ENCODE results near the gene MCM3AP. TPM values are rescaled to one million over a fixed set of nuclear protein-coding genes. Genes with fewer than 3 reads are reported as not detected.

Gene MCM3AP
- total RNA-seq, 2 experiments from 2014 or later = 109 to 166 TPM

DNA sequence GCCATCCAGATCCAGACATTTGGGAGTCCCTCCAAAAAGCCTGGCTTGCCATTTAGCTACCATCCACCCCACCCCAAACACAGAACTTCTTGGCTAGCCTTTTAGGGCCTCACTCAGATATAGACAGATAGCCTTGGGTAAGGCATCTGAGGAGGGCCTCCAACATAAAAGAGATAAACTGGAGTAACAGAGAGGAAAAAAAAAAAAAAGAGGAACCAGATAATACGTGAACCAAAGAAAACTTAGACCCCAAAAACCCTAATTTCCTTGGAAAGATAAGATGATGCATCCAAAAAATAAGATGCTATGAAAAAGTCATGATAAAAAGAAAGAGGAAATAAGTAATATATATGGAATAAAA lies 37.0 kb downstream of the MCM3AP start:
- DNase-seq (ENCODE audit: low spot score) = no peak
- H3K9me2 ChIP-seq (ENCODE audit: insufficient read depth, low read length) = no peaks in the 10 kb centered on the region
- intact Hi-C loops (cut with micrococcal nuclease; ENCODE audit: unreplicated experiment) = no loop called here
- ChIA-PET POLR2A (no interaction called here), CTCF (ENCODE audit: unreplicated experiment) (no interaction called here)
- H3K9me3 ChIP-seq (ENCODE audit: low read length) = no peaks in the 10 kb centered on the region
- no peaks in the 10 kb centered on the region for H3K79me2 ChIP-seq (ENCODE audit: insufficient read depth, low read depth, low read length)
- no peaks in the 10 kb centered on the region for H4K20me1 ChIP-seq (ENCODE audit: insufficient read depth, low read length)
- no peak overlapping the region for H3K27ac ChIP-seq (ENCODE audit: low read depth, low read length, poor library complexity, severe bottlenecking)
- no peak overlapping the region for H2AFZ ChIP-seq (ENCODE audit: low read length)
- peaks cover 96% of the 10 kb centered on the region for H3K36me3 ChIP-seq (ENCODE audit: insufficient read depth, low read length)
- no peak overlapping the region for H3K4me3 ChIP-seq (ENCODE audit: low read depth, low read length, poor library complexity, severe bottlenecking)
- H3K4me2 ChIP-seq (ENCODE audit: low read length) = no peak overlapping the region; the same call in 1 of the 2 replicates
- TF ChIP-seq EZH2phosphoT487 (IDR thresholded peaks at IDR 0.05; ENCODE audit: borderline replicate concordance, low read depth, low read length) (no peak), CTCF (conservative IDR thresholded peaks at IDR 0.05; ENCODE audit: low read length) (no peak)
- no TSS peak for BruUV-seq (replicated peaks)
- H3K4me1 ChIP-seq (ENCODE audit: insufficient read depth, low read length, poor library complexity, severe bottlenecking) = peaks cover 36% of the 10 kb centered on the region

DNA sequence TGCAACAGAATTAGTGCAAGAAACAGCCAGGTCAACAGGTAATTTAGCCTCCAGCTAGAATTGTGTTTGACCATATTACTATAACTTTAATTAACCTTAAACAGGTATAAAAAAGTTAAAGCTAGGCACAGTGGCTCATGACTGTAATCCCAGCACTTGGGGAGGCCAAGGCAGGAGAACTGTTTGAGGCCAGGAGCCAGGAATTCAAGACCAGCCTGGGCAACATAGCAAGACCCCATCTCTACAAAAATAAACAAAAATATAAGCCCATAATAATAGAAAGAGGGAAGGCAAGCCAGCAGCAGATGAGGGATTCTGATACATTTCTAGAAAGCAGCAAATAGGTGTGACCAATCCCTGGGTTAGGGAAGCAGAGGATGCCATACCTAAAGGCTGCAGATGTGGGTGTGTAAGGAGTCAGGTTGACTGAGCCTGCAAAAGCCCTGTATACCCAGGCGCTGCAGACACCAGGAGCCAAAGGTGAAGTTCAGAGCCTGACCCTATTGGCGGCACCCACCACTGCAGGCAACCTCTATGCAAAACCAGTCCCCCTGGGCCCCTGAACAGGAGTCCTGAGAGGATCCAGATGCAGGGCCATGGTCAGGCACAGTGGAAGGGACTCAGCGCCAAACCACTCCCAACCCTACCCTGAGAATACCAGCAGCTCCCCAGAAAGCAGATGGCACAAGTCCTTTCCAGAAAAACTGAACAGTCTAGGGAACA lies 37.6 kb downstream of the MCM3AP start:
- no peaks in the 10 kb centered on the region for H3K79me2 ChIP-seq (ENCODE audit: insufficient read depth, low read depth, low read length)
- H3K4me2 ChIP-seq (ENCODE audit: low read length) = no peak overlapping the region; the same call in 1 of the 2 replicates
- no peaks in the 10 kb centered on the region for H4K20me1 ChIP-seq (ENCODE audit: insufficient read depth, low read length)
- CTCF ChIA-PET (ENCODE audit: unreplicated experiment) = no interaction called here
- DNase-seq (ENCODE audit: low spot score) = no peak
- peaks cover 36% of the 10 kb centered on the region for H3K4me1 ChIP-seq (ENCODE audit: insufficient read depth, low read length, poor library complexity, severe bottlenecking)
- no peaks in the 10 kb centered on the region for H3K9me2 ChIP-seq (ENCODE audit: insufficient read depth, low read length)
- no TSS peak for BruUV-seq (replicated peaks)
- no peak overlapping the region for H3K27ac ChIP-seq (ENCODE audit: low read depth, low read length, poor library complexity, severe bottlenecking)
- no peak overlapping the region for H2AFZ ChIP-seq (ENCODE audit: low read length)
- H3K4me3 ChIP-seq (ENCODE audit: low read depth, low read length, poor library complexity, severe bottlenecking) = no peak overlapping the region
- no peaks in the 10 kb centered on the region for H3K9me3 ChIP-seq (ENCODE audit: low read length)
- peaks cover 96% of the 10 kb centered on the region for H3K36me3 ChIP-seq (ENCODE audit: insufficient read depth, low read length)
- intact Hi-C loops (cut with micrococcal nuclease; ENCODE audit: unreplicated experiment) = no loop called here
- TF ChIP-seq EZH2phosphoT487 (IDR thresholded peaks at IDR 0.05; ENCODE audit: borderline replicate concordance, low read depth, low read length) = no peak
- TF ChIP-seq CTCF (conservative IDR thresholded peaks at IDR 0.05; ENCODE audit: low read length) = no peak
- POLR2A ChIA-PET = interaction anchor here (1.2 kb wide), 1 partner anchor 17 kb away, joined by 3 read pairs; no protein-coding TSS in a partner anchor

DNA sequence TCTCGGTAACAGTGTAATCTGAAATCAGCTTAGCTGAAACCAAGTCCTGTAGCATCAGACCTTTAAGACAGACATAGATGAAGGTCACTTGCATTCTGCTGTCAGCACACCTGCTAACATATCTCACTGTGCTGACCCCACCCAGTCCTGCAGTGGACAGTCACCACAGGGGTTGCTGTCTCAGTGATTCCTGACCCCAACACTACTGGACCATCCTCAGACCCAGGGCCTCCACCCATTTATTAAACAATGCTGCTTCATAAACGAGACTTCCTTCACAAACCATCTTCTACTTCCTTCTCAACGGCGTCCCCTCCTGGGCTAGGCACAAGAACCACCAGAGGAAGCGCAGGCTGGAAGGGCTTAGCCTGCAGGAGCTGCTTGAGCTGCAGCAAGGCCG lies 39.1 kb downstream of the MCM3AP start:
- Histone ChIP-seq H3K79me2 (ENCODE audit: insufficient read depth, low read depth, low read length) (no peaks in the 10 kb centered on the region), H3K9me2 (ENCODE audit: insufficient read depth, low read length) (no peaks in the 10 kb centered on the region), H3K27ac (ENCODE audit: low read depth, low read length, poor library complexity, severe bottlenecking) (no peak overlapping the region), H3K4me2 (ENCODE audit: low read length) (no peak overlapping the region), H4K20me1 (ENCODE audit: insufficient read depth, low read length) (no peaks in the 10 kb centered on the region), H2AFZ (ENCODE audit: low read length) (no peak overlapping the region), H3K4me3 (ENCODE audit: low read depth, low read length, poor library complexity, severe bottlenecking) (no peak overlapping the region), H3K9me3 (ENCODE audit: low read length) (no peaks in the 10 kb centered on the region), H3K36me3 (ENCODE audit: insufficient read depth, low read length) (peaks cover 96% of the 10 kb centered on the region), H3K4me1 (ENCODE audit: insufficient read depth, low read length, poor library complexity, severe bottlenecking) (peaks cover 29% of the 10 kb centered on the region)
- no peak for DNase-seq (ENCODE audit: low spot score)
- ChIA-PET CTCF (ENCODE audit: unreplicated experiment) (no interaction called here), POLR2A (no interaction called here)
- TF ChIP-seq CTCF (conservative IDR thresholded peaks at IDR 0.05; ENCODE audit: low read length) (no peak), EZH2phosphoT487 (IDR thresholded peaks at IDR 0.05; ENCODE audit: borderline replicate concordance, low read depth, low read length) (no peak)
- intact Hi-C loops (cut with micrococcal nuclease; ENCODE audit: unreplicated experiment) = no loop called here
- BruUV-seq (replicated peaks) = no TSS peak

Measured in OCI-LY7 (cell line).